Measurements from ENCODE around the gene KCNJ3. TPM values are rescaled to one million over a fixed set of nuclear protein-coding genes. Genes with fewer than 3 reads are reported as not detected.
"Not testable (repeated sequence)": the region's sequence is repeated elsewhere in the genome, so short reads cannot be mapped to it uniquely, and the experiment has no call there.

Gene KCNJ3
- total RNA-seq, 1 donor from 2014 or later: not detected

DNA sequence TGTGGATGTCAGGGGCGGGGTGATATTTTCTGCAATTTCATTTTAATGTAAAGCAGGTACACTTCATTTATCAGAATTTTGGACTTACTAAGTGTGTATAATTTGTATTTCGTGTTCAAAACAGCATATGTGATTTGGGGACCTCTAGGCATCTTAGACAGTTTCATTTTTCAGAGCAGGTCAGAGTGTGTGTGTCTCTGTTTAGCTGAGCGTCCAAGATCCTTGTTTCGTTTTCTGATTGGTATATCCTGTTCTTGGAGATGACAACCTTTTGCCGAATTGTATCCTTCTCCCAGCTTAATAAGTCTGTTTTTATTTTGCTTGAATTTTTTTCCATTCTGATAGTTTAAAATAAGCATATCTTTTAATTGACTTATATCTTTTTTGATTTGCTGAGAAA is 128.3 kb downstream of the KCNJ3 start:
- Mint-ChIP-seq H3K27me3 (ENCODE audit: insufficient read depth) (no peaks in the 10 kb centered on the region), H3K9me3 (no peaks in the 10 kb centered on the region), H3K27ac (no peak overlapping the region), H3K36me3 (ENCODE audit: low read depth) (no peaks in the 10 kb centered on the region), H3K4me3 (no peak overlapping the region), H3K4me1 (ENCODE audit: low read depth) (no peaks in the 10 kb centered on the region)
- DNase-seq (ENCODE audit: low spot score): no peak
- intact Hi-C loops (cut with micrococcal nuclease): no loop called here

DNA sequence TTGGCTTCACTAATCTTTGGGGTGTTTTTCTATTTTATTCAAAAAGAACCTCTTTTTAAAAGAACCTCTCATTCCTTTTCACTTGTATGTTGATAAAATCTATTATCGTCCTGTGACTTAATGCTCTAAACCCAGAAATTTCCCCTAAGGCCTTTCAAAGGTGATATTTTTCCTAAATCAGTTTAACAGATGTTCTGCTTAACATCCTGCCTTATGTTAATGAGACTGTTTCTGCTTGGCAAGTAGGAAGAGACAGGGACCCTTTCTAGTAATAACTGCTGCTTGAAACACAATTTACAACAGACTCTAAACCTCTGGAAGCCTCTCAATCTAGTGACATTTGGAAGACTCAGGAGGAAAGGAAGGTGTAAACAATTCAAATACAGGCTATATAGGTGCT is 128.8 kb downstream of the KCNJ3 start:
- intact Hi-C loops (cut with micrococcal nuclease): no loop called here
- Mint-ChIP-seq H3K9me3 (no peaks in the 10 kb centered on the region), H3K27ac (no peak overlapping the region), H3K36me3 (ENCODE audit: low read depth) (no peaks in the 10 kb centered on the region), H3K27me3 (ENCODE audit: insufficient read depth) (no peaks in the 10 kb centered on the region), H3K4me3 (no peak overlapping the region), H3K4me1 (ENCODE audit: low read depth) (no peaks in the 10 kb centered on the region)
- DNase-seq (ENCODE audit: low spot score): no peak

DNA sequence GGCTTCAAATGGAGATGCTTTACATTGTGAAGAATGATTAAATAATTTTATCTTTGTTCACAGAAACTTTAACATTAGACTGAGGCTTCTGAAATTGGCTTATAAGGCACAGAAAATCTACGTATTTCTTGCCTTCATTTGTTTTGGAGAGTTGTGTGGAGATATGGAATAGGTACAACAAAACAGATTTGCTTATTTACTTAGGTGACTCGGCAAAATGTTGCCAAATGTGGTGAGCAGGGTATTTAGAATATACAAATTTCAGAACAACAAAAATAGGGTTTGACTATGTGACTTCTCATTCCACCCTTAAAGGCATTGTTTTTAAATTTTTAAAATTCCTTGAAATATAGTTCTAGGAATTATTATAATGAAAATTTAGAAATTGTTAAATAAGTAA is 134.2 kb downstream of the KCNJ3 start:
- no peaks in the 10 kb centered on the region for H3K9me3 Mint-ChIP-seq
- H3K27ac Mint-ChIP-seq: no peak overlapping the region
- H3K27me3 Mint-ChIP-seq (ENCODE audit: insufficient read depth): no peaks in the 10 kb centered on the region
- H3K4me1 Mint-ChIP-seq (ENCODE audit: low read depth): no peaks in the 10 kb centered on the region
- no peaks in the 10 kb centered on the region for H3K36me3 Mint-ChIP-seq (ENCODE audit: low read depth)
- H3K4me3 Mint-ChIP-seq: no peak overlapping the region
- intact Hi-C loops (cut with micrococcal nuclease): no loop called here
- no peak for DNase-seq (ENCODE audit: low spot score)

DNA sequence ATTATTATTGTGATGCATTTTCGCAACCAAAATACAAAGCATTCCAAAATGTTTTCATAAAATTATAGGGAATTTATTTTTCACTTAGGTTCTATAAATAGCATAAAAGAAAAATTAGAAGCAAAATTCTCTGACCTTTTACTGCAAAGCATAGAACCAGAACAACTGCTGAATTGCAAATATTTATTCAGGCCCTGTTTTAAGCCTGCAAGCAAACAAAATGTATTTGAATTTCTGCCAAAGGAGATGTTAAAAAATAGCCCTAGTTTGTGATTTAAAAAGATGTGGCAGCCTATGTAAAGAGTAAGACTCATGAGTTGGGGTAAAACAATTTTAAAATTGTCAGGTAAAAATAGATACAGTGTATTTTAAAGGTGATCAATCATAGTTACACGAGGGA is 138.1 kb downstream of the KCNJ3 start:
- Mint-ChIP-seq H3K27ac (no peak overlapping the region), H3K9me3 (no peaks in the 10 kb centered on the region), H3K27me3 (ENCODE audit: insufficient read depth) (no peaks in the 10 kb centered on the region), H3K36me3 (ENCODE audit: low read depth) (no peaks in the 10 kb centered on the region), H3K4me1 (ENCODE audit: low read depth) (no peaks in the 10 kb centered on the region), H3K4me3 (no peak overlapping the region)
- intact Hi-C loops (cut with micrococcal nuclease): no loop called here
- DNase-seq (ENCODE audit: low spot score): no peak

DNA sequence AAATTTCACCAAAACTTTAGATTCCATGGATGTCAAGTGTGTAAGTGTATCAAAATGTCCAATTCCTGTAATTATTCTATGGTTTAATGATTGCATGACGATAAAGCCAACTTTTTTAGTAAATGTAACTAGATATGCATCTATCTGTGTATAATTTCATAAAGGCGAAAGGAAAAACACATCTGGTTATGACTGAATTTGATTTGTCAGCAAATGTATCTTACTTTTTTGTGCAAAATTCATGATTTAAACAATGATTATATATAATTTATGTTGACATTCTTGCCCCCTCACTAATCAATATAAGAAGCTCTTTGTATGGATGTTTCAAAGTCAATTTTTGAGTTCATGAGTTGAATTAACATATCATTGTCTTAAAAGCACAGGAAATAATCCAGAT is 138.5 kb downstream of the KCNJ3 start:
- Mint-ChIP-seq H3K9me3 (no peaks in the 10 kb centered on the region), H3K36me3 (ENCODE audit: low read depth) (no peaks in the 10 kb centered on the region), H3K4me1 (ENCODE audit: low read depth) (no peaks in the 10 kb centered on the region), H3K27ac (no peak overlapping the region), H3K27me3 (ENCODE audit: insufficient read depth) (no peaks in the 10 kb centered on the region), H3K4me3 (no peak overlapping the region)
- DNase-seq (ENCODE audit: low spot score): no peak
- intact Hi-C loops (cut with micrococcal nuclease): no loop called here

DNA sequence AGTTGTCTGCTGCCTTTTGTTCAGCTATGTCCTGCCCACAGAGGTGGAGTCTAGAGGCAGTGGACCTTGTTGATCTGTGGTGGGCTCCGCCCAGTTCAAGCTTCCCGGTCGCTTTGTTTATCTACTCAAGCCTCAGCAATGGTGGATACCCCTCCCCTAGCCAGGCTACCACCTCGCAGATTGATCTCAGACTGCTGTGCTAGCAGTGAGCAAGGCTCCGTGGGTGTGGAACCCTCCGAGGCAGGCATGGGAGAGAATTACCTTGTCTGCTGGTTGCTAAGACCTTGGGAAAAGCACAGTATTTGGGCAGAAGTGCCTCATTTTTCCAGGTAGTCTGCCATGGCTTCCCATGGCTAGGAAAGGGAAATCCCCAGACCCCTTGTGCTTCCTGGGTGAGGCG is 146.0 kb downstream of the KCNJ3 start:
- H3K27me3 Mint-ChIP-seq (ENCODE audit: insufficient read depth): no peaks in the 10 kb centered on the region

DNA sequence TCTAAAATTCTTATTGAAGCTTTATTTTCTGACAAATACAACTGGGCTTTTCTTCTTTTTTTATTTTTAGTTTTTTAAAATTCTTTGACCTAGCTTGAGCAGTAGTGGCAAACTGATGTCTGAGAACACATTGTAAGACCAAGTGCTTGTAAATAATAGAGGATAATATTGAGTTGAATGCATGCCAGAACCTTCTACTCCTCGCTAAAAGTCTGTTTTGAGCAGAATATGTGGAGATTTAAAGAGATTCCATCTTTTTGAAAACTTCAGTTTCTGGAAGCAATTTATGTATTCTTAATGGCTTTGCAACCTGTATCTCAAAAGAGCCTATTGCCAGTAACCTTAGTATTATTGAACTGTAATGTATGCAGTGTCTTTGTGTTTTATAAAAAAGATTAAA is 148.3 kb downstream of the KCNJ3 start:
- no peak overlapping the region for H3K27ac Mint-ChIP-seq
- no peaks in the 10 kb centered on the region for H3K4me1 Mint-ChIP-seq (ENCODE audit: low read depth)
- H3K36me3 Mint-ChIP-seq (ENCODE audit: low read depth): no peaks in the 10 kb centered on the region
- no peaks in the 10 kb centered on the region for H3K9me3 Mint-ChIP-seq
- H3K4me3 Mint-ChIP-seq: no peak overlapping the region
- intact Hi-C loops (cut with micrococcal nuclease): no loop called here
- no peaks in the 10 kb centered on the region for H3K27me3 Mint-ChIP-seq (ENCODE audit: insufficient read depth)
- DNase-seq (ENCODE audit: low spot score): no peak

More for the DNA sequence above, 146.0 kb downstream of the KCNJ3 start:
- no peak for DNase-seq (ENCODE audit: low spot score)
- Mint-ChIP-seq H3K27ac (no peak overlapping the region), H3K4me3 (no peak overlapping the region), H3K4me1 (ENCODE audit: low read depth) (no peaks in the 10 kb centered on the region), H3K9me3 (no peaks in the 10 kb centered on the region), H3K36me3 (ENCODE audit: low read depth) (no peaks in the 10 kb centered on the region)
- intact Hi-C loops (cut with micrococcal nuclease): no loop called here

GRCh38 chr2:154849482-154849881 is 151.0 kb downstream of the KCNJ3 start:
- intact Hi-C loops (cut with micrococcal nuclease): no loop called here
- no peak for DNase-seq (ENCODE audit: low spot score)
- Mint-ChIP-seq H3K27me3 (ENCODE audit: insufficient read depth) (no peaks in the 10 kb centered on the region), H3K27ac (no peak overlapping the region), H3K4me1 (ENCODE audit: low read depth) (no peaks in the 10 kb centered on the region), H3K36me3 (ENCODE audit: low read depth) (no peaks in the 10 kb centered on the region), H3K4me3 (no peak overlapping the region), H3K9me3 (no peaks in the 10 kb centered on the region)

- no peaks in the 10 kb centered on the region for H3K27me3 Mint-ChIP-seq (ENCODE audit: insufficient read depth)
- H3K9me3 Mint-ChIP-seq: no peaks in the 10 kb centered on the region
- no peaks in the 10 kb centered on the region for H3K36me3 Mint-ChIP-seq (ENCODE audit: low read depth)
- H3K4me3 Mint-ChIP-seq: no peak overlapping the region
- no peak overlapping the region for H3K27ac Mint-ChIP-seq
- no peaks in the 10 kb centered on the region for H3K4me1 Mint-ChIP-seq (ENCODE audit: low read depth)
- no peak for DNase-seq (ENCODE audit: low spot score)
- intact Hi-C loops (cut with micrococcal nuclease): no loop called here
Observed at GRCh38 chr2:154850532-154850931, 152.0 kb downstream of the KCNJ3 start.

- Mint-ChIP-seq H3K27ac (no peak overlapping the region), H3K4me1 (ENCODE audit: low read depth) (no peaks in the 10 kb centered on the region), H3K4me3 (no peak overlapping the region), H3K27me3 (ENCODE audit: insufficient read depth) (no peaks in the 10 kb centered on the region), H3K36me3 (ENCODE audit: low read depth) (no peaks in the 10 kb centered on the region), H3K9me3 (no peaks in the 10 kb centered on the region)
- no peak for DNase-seq (ENCODE audit: low spot score)
- intact Hi-C loops (cut with micrococcal nuclease): no loop called here
Observed at GRCh38 chr2:154855138-154855537, 156.6 kb downstream of the KCNJ3 start.

GRCh38 chr2:154867151-154867550 is 168.7 kb downstream of the KCNJ3 start:
- H3K4me1 Mint-ChIP-seq (ENCODE audit: low read depth); H3K9me3 Mint-ChIP-seq; DNase-seq (ENCODE audit: low spot score); H3K36me3 Mint-ChIP-seq (ENCODE audit: low read depth); intact Hi-C loops (cut with micrococcal nuclease); H3K27me3 Mint-ChIP-seq (ENCODE audit: insufficient read depth); H3K4me3 Mint-ChIP-seq; H3K27ac Mint-ChIP-seq: not testable (repeated sequence)

- H3K4me3 Mint-ChIP-seq: no peak overlapping the region
- no peaks in the 10 kb centered on the region for H3K4me1 Mint-ChIP-seq (ENCODE audit: low read depth)
- no peaks in the 10 kb centered on the region for H3K36me3 Mint-ChIP-seq (ENCODE audit: low read depth)
- intact Hi-C loops (cut with micrococcal nuclease): no loop called here
- H3K27me3 Mint-ChIP-seq (ENCODE audit: insufficient read depth): no peaks in the 10 kb centered on the region
- no peak overlapping the region for H3K27ac Mint-ChIP-seq
- no peak for DNase-seq (ENCODE audit: low spot score)
- no peaks in the 10 kb centered on the region for H3K9me3 Mint-ChIP-seq
Observed at GRCh38 chr2:154875999-154876398, 177.5 kb downstream of the KCNJ3 start.

- DNase-seq (ENCODE audit: low spot score): no peak
- Mint-ChIP-seq H3K27me3 (ENCODE audit: insufficient read depth) (no peaks in the 10 kb centered on the region), H3K9me3 (no peaks in the 10 kb centered on the region), H3K27ac (no peak overlapping the region), H3K4me1 (ENCODE audit: low read depth) (no peaks in the 10 kb centered on the region), H3K36me3 (ENCODE audit: low read depth) (no peaks in the 10 kb centered on the region), H3K4me3 (no peak overlapping the region)
- intact Hi-C loops (cut with micrococcal nuclease): no loop called here
Observed at GRCh38 chr2:154882725-154883124, 184.2 kb downstream of the KCNJ3 start.

DNA sequence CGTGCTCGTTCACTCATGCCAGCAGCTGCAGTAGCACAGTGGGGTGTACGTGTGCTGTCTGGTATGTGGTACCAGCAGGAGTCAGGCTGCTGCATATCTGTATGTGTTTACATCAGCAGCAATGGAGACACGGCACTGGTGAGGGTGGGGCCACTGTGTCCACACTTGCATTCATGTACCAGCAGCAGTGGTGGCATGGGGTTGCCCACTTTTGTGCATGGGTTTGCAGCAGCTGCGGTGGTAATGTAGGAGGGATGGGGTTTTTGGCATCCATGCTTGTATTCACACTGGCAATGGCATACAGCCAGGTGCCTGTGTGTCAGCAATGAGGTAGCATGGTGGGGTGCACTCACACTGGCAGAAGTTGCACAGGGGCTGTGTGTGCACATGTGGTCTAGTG is 187.8 kb downstream of the KCNJ3 start:
- no peak for DNase-seq (ENCODE audit: low spot score)
- no peaks in the 10 kb centered on the region for H3K4me1 Mint-ChIP-seq (ENCODE audit: low read depth)
- no peaks in the 10 kb centered on the region for H3K27me3 Mint-ChIP-seq (ENCODE audit: insufficient read depth)
- no peaks in the 10 kb centered on the region for H3K9me3 Mint-ChIP-seq
- no peak overlapping the region for H3K27ac Mint-ChIP-seq
- H3K4me3 Mint-ChIP-seq: no peak overlapping the region
- intact Hi-C loops (cut with micrococcal nuclease): no loop called here
- H3K36me3 Mint-ChIP-seq (ENCODE audit: low read depth): no peaks in the 10 kb centered on the region

All from activated T-helper 1 cell treated with anti-CD3 and anti-CD28 coated beads, Interleukin-12 subunit alpha, Interleukin-12 subunit beta, Interleukin-2, Interleukin-4 antibody, amounts not matched to agents 30 ng/mL and 10 ng/mL and 1 ng/mL, durations not matched to agents 14 hours and 24 hours and 36 hours (primary cell).